T1000 (cell line): ENCODE measurements around the gene CSF2.
"Not testable (repeated sequence)": the region's sequence is repeated elsewhere in the genome, so short reads cannot be mapped to it uniquely, and the experiment has no call there.

Experiments
- DNase-seq: peaks from one replicate; lab custom pipeline; 2025; ENCODE audit warnings: mixed read lengths; lab: John Stamatoyannopoulos, UW

CSF2 gene

DNA sequence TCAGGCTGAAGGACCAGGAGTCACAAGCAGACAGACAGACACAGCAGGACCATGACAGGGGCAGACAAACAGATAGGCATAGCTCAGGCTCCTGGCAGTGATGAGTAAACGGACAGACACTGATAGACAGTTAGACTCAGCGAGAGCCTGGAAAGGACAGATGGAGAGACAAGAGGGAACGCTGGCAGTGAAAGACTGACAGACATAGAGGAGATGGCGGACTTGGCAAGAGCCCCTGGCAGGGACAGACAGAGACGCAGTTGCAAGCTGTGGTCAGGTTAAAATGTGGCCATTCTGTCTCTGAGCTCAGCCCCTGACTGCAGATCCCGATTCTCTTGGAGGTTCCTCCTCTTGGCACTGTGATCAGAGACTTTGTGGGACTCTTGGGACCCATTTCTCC lies 13.6 kb downstream of the CSF2 start:
- no peak for DNase-seq

DNA sequence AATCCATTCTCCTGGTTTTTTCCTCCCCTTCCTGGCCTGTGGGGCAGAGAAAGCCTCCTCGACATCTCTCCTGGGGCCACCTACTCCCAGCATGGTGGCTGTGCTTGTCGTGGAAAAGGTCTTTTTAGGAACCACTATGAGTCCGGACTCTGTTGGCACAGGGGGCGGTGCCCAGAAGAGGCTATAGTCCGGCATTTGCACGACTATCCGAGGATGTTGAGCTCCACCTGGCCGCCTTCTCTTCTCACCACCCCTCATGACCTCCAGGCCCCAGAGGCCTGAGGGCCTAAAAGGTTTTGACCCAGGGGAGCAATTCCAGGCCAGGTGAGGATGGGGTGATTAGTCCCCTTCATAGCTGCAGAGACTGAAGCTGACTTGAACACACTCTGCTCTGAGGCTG lies 14.1 kb downstream of the CSF2 start:
- no peak for DNase-seq

DNA sequence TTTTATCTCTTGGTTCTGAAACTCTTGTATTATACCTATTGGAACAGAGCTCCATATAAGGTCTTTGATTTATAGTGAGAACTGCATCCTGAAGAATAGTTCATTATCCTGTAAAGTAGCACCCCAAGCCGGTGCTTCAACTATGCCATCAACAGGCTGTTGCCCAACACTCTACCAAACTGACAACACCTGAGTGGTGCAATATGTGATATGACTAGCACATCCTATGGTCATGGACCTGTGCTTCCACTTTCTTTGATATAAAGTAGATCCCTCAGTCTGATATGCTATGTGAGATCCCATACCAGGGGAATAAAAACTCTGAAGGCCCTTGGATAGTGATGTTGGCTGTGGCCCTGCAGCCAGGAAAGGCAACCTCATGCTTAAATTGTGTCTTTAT lies 15.8 kb downstream of the CSF2 start:
- DNase-seq, result no peak

DNA sequence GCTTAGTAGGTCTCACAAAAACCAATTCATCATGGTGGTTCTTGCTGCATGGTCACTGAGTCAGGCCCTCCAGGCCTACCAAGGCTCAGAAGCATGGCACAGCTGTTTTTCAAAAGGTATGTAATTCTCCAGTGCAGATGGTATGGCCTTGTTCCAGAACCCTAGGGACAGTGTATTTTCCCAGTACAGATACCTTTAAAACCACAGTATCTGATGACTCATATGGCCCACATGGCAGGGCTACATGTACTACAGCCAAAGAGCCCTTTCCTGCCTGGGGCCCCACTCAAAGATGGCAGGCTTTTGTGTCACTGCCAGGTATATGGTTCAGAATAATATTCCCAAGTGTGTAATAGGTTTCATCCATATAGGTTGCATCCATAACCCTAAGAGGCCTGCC lies 16.5 kb downstream of the CSF2 start:
- DNase-seq, result peak; percentile 53

DNA sequence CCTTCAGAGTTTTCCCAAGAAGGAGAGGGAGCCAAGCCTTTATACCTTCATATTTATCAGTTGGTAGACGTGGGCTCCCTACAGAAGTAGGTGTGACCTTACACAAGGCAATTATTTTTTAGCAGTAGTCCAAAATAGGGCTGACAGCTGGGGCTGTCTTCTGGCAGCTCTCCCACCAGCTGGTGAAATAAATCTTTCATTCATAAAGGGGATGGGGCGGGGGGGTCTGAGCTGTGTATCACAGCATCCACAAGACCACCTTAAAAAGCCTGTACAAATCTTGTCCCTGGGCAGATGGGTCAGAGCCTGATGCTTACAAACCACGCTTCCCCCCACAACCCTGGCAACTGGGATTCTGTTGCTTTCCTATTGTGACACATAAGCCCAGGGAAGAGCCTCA lies 19.7 kb downstream of the CSF2 start:
- DNase-seq, result no peak

DNA sequence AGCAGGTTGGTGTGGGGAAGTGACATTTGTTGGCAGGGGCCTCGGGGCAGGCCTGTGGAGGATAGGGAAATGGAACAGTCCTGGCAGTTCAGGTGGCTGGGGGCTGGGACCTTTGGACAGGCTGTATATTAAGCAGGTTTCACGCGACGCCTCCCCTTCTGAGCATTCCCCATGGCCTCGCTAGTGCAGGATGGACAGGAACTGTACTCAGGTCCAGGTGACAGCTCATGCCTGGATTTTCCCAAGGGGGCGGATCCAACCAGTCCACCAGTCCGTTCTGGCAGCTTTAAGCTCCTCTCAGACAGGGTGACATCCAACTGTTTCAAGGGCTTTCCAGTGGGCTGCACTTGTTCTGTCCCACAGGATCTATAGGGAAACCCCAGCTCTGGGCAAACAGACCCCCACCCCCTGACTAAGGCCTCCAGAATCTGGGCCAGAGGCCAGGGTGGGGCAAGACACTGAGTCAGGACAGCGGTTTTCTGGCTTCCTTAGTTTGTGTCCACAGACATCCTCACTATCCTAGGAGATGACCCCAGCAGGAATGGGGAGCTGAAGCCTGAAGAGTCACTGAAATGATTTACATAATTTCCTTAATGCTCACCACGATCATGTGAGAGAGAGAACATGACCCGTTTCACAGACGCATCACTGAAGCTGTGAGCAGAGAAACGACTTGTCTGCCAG lies 20.9 kb downstream of the CSF2 start:
- peak; percentile 70 for DNase-seq

DNA sequence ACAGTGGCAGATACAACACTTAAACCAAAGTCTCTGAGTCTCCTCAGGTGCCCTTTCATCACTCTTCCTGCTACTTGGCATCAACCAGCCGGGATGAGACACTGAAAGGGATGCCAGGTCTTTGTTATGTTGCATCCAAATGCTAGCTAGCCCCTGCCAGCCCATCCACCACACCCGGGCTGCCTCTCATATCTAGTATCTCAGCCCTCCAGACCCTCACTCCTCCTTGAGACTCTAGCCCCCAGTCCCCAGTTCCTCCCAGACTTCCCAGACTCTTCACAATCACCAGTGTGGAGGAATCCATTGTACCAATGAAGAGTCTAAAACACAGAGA lies 21.5 kb downstream of the CSF2 start:
- no peak for DNase-seq

DNA sequence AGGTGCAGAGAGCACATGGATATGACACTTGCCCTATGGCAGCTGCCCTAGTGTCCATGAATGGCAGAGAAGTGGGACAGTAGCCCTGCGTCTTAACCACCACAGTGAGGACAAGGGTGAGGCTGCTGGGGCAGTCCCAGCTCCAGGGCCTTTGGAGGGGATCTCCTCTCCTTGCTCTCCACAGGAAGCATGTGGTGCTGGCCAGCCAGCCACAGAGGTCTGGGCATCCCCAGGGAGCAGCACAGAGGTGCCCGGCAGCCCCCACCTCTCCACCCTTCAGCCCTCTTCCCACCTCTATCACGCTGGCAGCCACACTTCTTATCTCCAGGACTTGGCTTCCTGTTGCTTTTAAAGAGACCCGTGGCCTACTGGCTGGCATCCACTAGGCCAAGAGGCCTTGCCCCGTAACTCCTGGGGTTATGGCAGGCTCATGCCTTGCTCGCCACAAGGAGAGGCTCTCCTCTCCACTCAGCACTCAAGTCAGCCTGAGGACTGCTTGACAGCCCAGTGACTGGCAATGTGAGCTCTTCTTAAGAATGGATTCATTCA lies 21.9 kb downstream of the CSF2 start:
- DNase-seq, result no peak

DNA sequence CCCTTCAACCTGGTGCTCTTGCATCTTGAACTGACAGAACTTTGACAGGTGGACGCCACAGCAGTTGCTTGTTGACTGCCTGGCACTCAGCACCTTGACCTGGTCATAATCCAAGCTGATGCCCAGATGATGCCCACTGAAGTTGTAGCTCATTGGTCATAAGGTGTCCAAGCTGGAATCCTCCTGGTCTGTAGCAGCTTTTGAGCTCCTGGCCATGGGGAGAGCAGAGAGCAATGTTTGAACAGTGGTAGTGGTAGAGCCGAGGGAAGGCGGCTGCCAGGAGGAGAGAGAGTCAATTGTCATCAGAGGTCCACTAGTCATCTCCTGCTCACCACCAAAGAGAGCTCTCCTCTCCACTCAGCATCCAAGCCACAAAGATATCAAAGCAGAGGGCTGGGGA lies 23.3 kb downstream of the CSF2 start:
- no peak for DNase-seq

DNA sequence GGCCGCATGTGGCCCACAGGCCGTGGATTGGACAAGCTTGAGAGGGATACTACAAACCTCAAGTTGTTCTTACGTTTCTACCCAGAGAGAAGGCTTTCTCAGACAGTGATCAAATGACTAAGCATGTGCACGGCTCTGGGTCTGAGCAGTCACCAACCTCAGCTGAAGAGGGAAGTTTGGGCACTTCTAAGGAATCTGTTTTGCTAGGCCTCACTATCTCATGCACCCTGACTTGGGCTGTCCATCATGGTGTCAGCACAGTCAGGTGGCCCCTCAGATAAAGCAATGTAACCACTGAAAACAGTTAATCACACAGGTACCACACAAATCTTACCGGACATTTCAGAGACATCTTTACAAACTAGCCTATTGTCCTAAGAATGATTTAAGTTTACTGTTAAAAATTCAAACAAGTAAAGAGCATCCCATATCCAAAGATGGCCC lies 24.6 kb downstream of the CSF2 start:
- no peak for DNase-seq

DNA sequence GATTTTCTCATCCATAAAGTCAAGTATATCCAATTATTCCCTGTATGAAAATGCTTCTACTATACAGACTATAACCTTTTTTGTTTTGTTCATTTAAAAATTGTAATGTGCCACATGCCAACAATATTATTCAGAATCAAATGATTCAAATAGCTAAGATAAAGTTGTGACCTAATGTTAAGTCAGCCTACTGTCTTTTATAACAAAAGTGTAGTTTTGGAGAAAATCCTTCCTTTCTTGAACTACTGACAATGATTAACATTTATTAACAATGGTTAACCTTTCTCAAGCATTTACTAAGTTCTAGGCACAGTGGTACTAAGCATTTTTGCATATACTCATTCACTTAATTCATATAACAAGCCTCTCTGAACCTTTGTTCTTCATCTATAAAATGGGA lies 25.0 kb downstream of the CSF2 start:
- no peak for DNase-seq

DNA sequence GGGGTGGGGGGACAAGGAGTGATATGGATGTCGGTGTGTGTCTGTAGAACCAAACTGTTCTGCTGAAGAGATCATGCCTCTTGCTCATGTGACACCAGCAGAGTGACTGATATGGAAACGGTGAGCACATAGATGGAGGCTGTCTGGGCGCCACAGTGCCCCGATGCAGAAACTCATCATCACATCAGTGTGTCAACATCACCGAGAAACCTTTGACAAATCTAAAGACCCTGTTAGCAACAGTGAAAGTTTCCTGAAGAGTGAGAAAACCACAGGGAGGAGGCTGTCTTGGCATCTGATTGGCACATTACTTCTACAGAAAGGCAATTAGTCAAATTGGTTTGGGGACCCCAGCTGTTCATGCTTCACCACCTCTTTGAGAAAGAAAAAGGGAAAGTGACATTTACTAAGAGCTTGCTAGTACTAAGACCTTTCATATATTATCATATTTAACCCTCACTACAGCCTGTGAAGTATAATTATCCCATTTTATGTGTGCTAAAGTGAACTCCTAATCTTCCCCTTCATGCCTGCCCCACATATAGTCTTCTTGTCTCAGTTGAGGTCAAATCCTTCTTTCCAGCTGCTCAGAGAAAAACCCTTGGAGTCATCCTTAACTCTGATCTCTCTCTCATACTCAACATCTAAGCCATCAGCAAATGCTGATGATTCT lies 25.6 kb downstream of the CSF2 start:
- DNase-seq, result no peak

DNA sequence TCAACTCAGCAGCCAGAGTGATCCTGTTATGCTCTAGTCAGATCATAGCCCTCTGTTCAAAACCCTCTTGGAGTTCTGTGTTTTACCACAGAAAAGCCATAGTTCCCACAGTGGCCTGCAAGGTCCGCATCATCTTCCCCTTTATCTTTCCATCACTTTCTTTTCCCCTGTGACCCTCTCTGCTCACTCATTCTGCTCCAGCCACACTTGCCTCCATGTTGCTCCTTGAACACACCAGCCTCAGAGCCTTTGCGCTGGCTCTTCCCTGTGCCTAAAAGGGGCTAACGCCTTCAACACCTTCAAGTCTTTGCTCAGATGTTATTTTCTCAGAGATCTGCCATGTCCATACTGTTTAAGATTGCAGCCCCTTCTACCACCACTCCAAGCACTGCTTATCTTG lies 26.3 kb downstream of the CSF2 start:
- no peak for DNase-seq

DNA sequence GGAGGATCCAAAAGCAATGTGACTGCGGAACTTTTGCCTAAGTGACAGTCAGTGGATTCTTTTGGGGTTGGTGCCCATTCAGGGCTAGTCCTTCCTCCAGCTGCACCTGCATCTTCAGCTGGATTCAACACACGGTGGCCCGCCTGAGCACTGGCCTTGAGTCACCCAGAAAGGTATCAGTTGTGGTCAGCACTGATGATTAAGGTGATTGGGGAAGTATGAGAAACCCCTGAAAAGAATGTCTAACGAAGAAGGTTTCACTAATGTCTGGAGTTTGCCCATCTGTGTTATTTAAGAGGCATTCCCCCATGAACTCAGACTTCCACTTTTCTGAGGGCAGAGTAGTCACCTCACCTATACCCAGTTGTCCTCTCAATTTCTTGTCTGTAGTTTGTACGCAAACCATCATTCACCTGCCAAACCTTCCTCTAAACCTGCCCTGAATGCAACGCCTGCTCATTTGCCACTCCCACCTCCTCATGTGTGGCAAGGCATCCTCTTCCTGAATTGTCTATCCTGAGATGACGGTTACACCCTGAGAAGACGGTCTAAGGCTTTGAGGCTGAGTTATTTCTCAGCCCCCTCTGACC lies 27.2 kb downstream of the CSF2 start:
- no peak for DNase-seq

DNA sequence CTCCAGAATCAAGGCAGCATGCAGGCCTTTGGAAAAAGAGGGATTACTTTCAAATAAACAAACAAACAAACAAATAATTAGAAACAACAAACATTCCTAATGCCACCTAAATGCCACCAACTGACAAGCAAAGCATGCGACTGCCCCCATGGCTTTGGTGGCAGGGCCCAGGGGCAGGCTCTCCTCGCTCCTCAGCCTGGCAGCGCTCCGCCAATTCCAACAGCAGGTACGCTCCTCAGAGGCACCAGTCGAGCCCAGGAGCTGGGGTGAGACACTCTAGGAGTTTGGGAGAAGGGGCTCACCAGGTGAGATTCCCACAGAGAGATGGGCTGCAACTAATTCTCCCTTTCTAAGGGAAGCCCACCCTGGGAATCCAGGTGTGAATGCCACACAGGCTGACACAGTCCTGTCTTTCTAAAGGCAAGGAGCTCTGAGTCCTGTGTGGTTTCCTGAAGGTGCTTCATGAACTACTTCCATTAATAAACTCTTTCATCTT lies 27.8 kb downstream of the CSF2 start:
- no peak for DNase-seq

DNA sequence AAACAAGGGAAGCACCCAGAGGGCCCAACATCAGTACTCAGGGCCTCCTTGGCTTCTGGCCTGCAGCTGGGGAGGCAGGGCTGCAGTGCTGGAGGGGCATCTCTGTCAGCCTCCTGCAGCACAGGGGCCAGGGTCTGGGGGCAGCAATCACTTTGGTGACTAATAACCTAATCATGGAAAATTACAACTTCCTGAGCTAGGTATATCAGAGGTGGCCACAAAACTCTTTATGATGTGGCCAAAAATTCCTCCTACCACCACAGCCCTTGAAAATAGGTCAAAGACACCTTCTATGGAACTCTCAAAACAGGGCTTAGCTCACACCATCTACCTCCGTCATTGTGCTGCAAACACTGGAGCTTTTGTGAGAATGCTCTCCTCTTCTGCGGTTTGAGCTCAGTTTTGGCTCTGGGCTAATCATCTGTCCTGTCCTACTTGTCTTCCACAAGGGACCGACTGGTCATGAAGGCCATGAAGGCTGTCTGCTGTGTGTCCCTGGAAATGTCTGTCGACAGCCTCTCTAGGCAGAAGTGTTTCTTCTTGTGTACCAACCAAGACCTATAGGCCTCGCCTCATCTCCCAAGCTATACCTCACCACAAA lies 28.6 kb downstream of the CSF2 start:
- no peak for DNase-seq

DNA sequence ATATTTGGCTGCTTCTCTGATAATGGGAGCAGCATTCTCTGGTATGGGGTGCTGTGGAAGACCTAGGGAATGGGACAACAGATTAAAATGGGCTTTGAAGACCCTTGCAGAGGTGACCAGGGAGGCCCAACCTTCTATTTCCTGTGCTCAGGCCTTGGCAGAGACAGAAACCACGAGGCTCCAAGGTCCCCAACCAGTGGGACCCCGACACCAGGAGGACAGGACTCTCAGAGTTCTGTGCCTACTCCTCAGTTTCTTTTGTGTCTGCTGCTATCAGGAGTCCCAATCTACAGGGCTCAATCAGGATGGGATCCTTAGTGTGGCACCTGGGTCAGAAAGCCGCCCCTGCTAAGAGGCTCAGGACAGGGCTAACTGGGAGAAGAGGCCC lies 29.3 kb downstream of the CSF2 start:
- no peak for DNase-seq

DNA sequence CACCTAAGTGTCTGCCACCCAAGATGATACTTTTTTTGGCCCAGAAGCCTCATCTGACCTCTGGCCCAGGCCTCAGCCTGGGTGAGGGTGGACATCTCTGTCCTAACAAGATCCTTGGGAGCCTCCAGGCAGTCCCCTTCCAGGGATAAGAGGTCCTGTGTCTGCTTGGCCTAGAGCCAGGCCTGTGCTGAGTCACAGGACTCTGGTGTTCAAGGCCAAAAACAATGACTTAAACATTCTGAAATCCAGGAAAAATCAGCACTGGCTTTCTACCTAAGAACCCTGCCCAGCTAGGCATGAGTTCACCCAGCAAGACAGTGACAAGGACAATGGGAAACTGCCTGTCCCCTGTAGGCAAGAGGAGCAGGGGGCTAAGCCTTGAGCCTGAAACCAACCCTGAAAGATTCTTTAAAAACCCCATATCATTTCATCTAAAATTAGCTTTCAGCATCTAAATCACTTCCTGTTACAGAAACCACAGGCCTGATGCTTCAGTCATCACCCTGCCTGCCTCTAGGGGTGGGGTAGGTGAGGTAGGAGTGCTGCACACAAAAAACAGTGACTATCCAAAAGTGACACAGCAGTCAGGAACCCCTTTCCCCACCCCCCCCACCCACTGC lies 29.9 kb downstream of the CSF2 start:
- DNase-seq, result peak; percentile 59

DNA sequence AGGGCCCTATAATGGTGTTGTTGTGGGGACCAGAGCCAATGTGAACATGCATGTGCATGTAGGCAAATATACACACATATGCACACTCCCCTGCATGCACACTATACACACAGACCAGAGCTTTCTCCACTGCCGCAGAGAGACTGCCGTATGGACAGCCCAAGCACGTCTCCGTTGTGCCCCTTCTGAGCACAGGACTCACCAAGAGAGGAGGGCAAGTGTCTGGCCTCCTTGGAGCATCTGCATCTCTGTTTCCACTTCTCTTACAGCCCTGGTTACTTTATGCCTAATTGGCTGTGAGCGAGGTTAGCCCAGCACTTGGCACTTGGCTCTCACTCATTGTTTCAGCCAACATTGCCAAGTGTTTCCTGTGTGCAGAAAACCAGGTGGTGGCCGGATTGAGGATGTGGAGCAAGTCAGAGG lies 30.4 kb downstream of the CSF2 start:
- no peak for DNase-seq

DNA sequence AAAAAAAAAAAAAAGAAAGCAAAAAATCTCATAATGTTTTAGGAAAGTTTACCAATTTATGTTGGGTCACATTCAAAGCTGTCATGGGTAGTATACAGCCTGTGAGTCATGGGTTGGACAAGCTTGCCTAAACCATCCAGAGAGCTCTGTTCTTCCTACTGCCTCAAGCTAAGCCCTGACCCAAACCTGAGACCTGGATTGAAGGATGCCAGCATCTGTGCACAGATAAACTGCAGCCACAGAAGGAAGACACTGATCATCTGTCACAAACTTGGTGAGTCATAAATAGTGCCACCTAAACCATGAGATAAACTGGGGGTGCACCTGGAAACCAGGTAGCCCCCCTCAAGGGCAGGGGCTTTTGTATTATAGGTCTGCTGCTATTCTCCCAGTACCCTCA lies 31.0 kb downstream of the CSF2 start:
- no peak for DNase-seq

DNA sequence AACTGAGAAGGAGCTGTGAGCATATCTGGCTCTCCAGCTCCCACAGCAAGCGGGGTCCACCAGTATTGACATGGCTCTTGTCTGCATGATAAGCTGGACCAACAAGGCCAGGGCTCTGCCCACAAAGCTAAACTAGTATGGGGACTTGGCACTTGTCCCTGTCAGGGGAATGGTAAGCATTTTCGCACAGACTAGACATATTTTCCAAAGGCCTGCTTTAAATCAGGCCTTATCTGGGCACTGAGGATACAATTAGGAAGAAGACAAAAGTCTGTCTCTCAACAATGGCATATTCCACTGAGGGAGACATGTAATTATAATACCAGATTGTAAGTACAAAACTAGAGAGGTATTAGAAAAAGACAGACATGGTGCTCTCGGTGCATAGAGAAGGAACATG lies 32.1 kb downstream of the CSF2 start:
- DNase-seq, result no peak

DNA sequence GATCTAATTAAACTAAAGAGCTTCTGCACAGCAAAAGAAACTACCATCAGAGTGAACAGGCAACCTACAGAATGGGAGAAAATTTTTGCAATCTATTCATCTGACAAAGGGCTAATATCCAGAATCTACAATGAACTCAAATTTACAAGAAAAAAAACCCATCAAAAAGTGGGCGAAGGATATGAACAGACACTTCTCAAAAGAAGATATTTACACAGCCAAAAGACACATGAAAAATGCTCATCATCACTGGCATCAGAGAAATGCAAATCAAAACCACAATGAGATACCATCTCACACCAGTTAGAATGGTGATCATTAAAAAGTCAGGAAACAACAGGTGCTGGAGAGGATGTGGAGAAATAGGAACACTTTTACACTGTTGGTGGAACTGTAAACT lies 34.9 kb downstream of the CSF2 start:
- DNase-seq, result not testable (repeated sequence)
